ENCODE data around the gene CAPZA1. TPM values are rescaled to one million over a fixed set of nuclear protein-coding genes. Genes with fewer than 3 reads are reported as not detected.

Gene CAPZA1
- polyA plus RNA-seq, 1 of the 3 experiments (the other 2 are of a cell fraction): 50.8 TPM

DNA sequence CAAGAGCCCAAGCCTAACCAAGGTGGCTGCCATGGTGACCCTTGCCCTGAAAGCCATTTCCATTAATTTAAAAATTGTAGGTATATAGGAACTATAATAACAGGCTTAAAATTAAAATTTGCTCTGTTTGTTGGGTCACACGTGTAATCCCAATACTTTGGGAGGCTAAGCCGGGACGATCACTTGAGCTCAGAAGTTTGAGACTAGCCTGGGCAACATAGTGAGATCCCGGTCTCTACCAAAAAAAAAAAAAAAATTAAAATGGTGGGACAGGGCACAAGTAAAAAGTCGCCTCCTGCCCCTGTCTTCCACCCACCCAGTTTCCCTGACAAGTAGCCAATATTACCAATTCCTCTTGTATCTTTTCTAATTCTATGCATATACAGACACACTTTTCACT, 6.6 kb downstream of the CAPZA1 start:
- no peaks in the 10 kb centered on the region for H3K9me3 ChIP-seq
- no peak overlapping the region for H2AFZ ChIP-seq (ENCODE audit: low read depth)
- peaks cover 100% of the 10 kb centered on the region for H3K79me2 ChIP-seq (ENCODE audit: insufficient read depth)
- POLR2A ChIA-PET: no interaction called here
- H4K20me1 ChIP-seq (ENCODE audit: insufficient read depth): peaks cover 95% of the 10 kb centered on the region
- no peaks in the 10 kb centered on the region for H3K9me2 ChIP-seq
- peaks cover 3 to 16% of the 10 kb centered on the region in 2 experiments for H3K36me3 ChIP-seq (replicated peaks in 1 of 2; ENCODE audit: control insufficient read depth in 1 of 2, insufficient read depth in 2 of 2, low read length in 1 of 2)
- WGBS (ENCODE audit: low lambda C conversion rate): 98% methylated on average over 5 of the region's 5 CpGs
- peaks cover 11% of the 10 kb centered on the region for H3F3A ChIP-seq (replicated peaks; ENCODE audit: insufficient read depth)
- no peak overlapping the region for H3K27ac ChIP-seq (ENCODE audit: low read depth in 2 of 2, low read length in 1 of 2)
- H3K9ac ChIP-seq: no peak overlapping the region
- H3K4me2 ChIP-seq: peak overlapping the region; percentile 18; the same call in 1 of the 2 replicates
- CTCF ChIA-PET: interaction anchor here (0.8 kb wide), 1 partner anchor 124 kb away, joined by 4 read pairs; no protein-coding TSS in a partner anchor
- no peaks in the 10 kb centered on the region for H3K27me3 ChIP-seq (ENCODE audit: insufficient read depth)
- H3K4me1 ChIP-seq (ENCODE audit: control insufficient read depth in 1 of 2, insufficient read depth in 2 of 2, low read depth in 1 of 2, low read length in 1 of 2): peaks cover 7 to 15% of the 10 kb centered on the region in 2 experiments; a peak in 3 of 4 replicates
- DNase-seq: no peak
- no peak overlapping the region for H3K4me3 ChIP-seq (ENCODE audit: low read depth in 2 of 2, low read length in 1 of 2)
- TF ChIP-seq GABPA (IDR thresholded peaks at IDR 0.05; ENCODE audit: low read depth): no peak
- no peak for TF ChIP-seq EZH2phosphoT487 (IDR thresholded peaks at IDR 0.05; ENCODE audit: borderline replicate concordance, low read depth)
- TF ChIP-seq MXI1 (IDR thresholded peaks at IDR 0.05; ENCODE audit: low read depth, low read length): no peak
- no peak for TF ChIP-seq TAF1 (IDR thresholded peaks at IDR 0.05; ENCODE audit: borderline replicate concordance, low read depth, low read length)
- no peak for TF ChIP-seq NRF1 (IDR thresholded peaks at IDR 0.05; ENCODE audit: low read depth, low read length)
- TF ChIP-seq RCOR1 (IDR thresholded peaks at IDR 0.05; ENCODE audit: low read length): no peak
- no peak for TF ChIP-seq EP300 (IDR thresholded peaks at IDR 0.05; ENCODE audit: borderline replicate concordance in 1 of 2, low read depth in 1 of 2, low read length in 1 of 2)
- no peak for TF ChIP-seq FOSL2 (IDR thresholded peaks at IDR 0.05; ENCODE audit: borderline replicate concordance, low read depth)
- TF ChIP-seq TCF12 (IDR thresholded peaks at IDR 0.05): no peak
- TF ChIP-seq JUND (IDR thresholded peaks at IDR 0.05): no peak
- no peak for TF ChIP-seq POLR2AphosphoS5 (IDR thresholded peaks at IDR 0.05; ENCODE audit: low read depth, low read length)
- TF ChIP-seq SMC3 (IDR thresholded peaks at IDR 0.05; ENCODE audit: low read depth, low read length): no peak
- no peak for TF ChIP-seq NFIC (IDR thresholded peaks at IDR 0.05; ENCODE audit: borderline replicate concordance)
- TF ChIP-seq MEF2A (IDR thresholded peaks at IDR 0.05; ENCODE audit: borderline replicate concordance, low read depth): no peak
- TF ChIP-seq RFX5 (IDR thresholded peaks at IDR 0.05; ENCODE audit: low read length): no peak
- TF ChIP-seq, protein P1, sequence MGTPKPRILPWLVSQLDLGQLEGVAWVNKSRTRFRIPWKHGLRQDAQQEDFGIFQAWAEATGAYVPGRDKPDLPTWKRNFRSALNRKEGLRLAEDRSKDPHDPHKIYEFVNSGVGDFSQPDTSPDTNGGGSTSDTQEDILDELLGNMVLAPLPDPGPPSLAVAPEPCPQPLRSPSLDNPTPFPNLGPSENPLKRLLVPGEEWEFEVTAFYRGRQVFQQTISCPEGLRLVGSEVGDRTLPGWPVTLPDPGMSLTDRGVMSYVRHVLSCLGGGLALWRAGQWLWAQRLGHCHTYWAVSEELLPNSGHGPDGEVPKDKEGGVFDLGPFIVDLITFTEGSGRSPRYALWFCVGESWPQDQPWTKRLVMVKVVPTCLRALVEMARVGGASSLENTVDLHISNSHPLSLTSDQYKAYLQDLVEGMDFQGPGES (IDR thresholded peaks at IDR 0.05; ENCODE audit: low read depth, low read length): no peak
- no peak for TF ChIP-seq RXRA (IDR thresholded peaks at IDR 0.05; ENCODE audit: borderline replicate concordance, low read depth)

DNA sequence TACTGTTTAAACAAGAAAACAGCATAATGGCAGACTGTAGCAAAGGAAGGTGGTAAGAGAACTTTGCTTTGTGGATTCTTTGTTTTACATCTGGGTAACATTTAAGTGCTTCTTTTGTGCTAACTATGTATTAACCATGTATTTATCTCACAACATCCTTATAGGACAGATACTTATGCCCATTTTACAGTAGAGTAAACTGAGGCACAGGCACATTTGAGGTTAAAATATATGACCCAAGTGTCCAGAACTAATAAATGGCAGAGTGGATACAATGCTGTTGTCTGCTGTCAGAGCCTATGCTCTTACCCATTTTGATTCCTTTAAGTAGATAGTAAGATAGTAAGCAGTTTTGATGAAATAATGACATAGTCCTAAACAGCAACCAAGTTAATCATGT, 7.3 kb downstream of the CAPZA1 start:
- DNase-seq: no peak
- H4K20me1 ChIP-seq (ENCODE audit: insufficient read depth): peaks cover 96% of the 10 kb centered on the region
- no peak for TF ChIP-seq TAF1 (IDR thresholded peaks at IDR 0.05; ENCODE audit: borderline replicate concordance, low read depth, low read length)
- no peak for TF ChIP-seq FOXM1 (IDR thresholded peaks at IDR 0.05; ENCODE audit: low read depth)
- no peak for TF ChIP-seq NFIC (IDR thresholded peaks at IDR 0.05; ENCODE audit: borderline replicate concordance)
- TF ChIP-seq FOXJ3 (CRISPR knock-in tag; IDR thresholded peaks at IDR 0.05): no peak
- TF ChIP-seq, protein P2, sequence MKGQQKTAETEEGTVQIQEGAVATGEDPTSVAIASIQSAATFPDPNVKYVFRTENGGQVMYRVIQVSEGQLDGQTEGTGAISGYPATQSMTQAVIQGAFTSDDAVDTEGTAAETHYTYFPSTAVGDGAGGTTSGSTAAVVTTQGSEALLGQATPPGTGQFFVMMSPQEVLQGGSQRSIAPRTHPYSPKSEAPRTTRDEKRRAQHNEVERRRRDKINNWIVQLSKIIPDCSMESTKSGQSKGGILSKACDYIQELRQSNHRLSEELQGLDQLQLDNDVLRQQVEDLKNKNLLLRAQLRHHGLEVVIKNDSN (IDR thresholded peaks at IDR 0.05; ENCODE audit: borderline replicate concordance, low read depth): no peak
- TF ChIP-seq SIN3A (IDR thresholded peaks at IDR 0.05; ENCODE audit: borderline replicate concordance, low read depth, low read length): no peak
- TF ChIP-seq CHD2 (IDR thresholded peaks at IDR 0.05; ENCODE audit: low read length, partially characterized antibody): no peak
- no peak for TF ChIP-seq RFX5 (IDR thresholded peaks at IDR 0.05; ENCODE audit: low read length)
- TF ChIP-seq, protein P3, sequence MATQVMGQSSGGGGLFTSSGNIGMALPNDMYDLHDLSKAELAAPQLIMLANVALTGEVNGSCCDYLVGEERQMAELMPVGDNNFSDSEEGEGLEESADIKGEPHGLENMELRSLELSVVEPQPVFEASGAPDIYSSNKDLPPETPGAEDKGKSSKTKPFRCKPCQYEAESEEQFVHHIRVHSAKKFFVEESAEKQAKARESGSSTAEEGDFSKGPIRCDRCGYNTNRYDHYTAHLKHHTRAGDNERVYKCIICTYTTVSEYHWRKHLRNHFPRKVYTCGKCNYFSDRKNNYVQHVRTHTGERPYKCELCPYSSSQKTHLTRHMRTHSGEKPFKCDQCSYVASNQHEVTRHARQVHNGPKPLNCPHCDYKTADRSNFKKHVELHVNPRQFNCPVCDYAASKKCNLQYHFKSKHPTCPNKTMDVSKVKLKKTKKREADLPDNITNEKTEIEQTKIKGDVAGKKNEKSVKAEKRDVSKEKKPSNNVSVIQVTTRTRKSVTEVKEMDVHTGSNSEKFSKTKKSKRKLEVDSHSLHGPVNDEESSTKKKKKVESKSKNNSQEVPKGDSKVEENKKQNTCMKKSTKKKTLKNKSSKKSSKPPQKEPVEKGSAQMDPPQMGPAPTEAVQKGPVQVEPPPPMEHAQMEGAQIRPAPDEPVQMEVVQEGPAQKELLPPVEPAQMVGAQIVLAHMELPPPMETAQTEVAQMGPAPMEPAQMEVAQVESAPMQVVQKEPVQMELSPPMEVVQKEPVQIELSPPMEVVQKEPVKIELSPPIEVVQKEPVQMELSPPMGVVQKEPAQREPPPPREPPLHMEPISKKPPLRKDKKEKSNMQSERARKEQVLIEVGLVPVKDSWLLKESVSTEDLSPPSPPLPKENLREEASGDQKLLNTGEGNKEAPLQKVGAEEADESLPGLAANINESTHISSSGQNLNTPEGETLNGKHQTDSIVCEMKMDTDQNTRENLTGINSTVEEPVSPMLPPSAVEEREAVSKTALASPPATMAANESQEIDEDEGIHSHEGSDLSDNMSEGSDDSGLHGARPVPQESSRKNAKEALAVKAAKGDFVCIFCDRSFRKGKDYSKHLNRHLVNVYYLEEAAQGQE (IDR thresholded peaks at IDR 0.05; ENCODE audit: low read depth, low read length): no peak

More for the DNA sequence above, 7.3 kb downstream of the CAPZA1 start:
- Histone ChIP-seq H3K9ac (no peak overlapping the region), H3K79me2 (ENCODE audit: insufficient read depth) (peaks cover 100% of the 10 kb centered on the region), H3K27me3 (ENCODE audit: insufficient read depth) (no peaks in the 10 kb centered on the region), H3K4me2 (no peak overlapping the region), H3K9me2 (no peaks in the 10 kb centered on the region), H3F3A (replicated peaks; ENCODE audit: insufficient read depth) (peaks cover 7% of the 10 kb centered on the region), H3K9me3 (no peaks in the 10 kb centered on the region), H3K4me1 (ENCODE audit: control insufficient read depth in 1 of 2, insufficient read depth in 2 of 2, low read depth in 1 of 2, low read length in 1 of 2) (peaks cover 6 to 8% of the 10 kb centered on the region in 2 experiments; a peak in 3 of 4 replicates), H3K4me3 (ENCODE audit: low read depth in 2 of 2, low read length in 1 of 2) (no peak overlapping the region), H3K36me3 (replicated peaks in 1 of 2; ENCODE audit: control insufficient read depth in 1 of 2, insufficient read depth in 2 of 2, low read length in 1 of 2) (peaks cover 7 to 21% of the 10 kb centered on the region in 2 experiments), H3K27ac (ENCODE audit: low read depth in 2 of 2, low read length in 1 of 2) (no peak overlapping the region), H2AFZ (ENCODE audit: low read depth) (no peak overlapping the region)
- ChIA-PET POLR2A (no interaction called here), CTCF (no interaction called here)

Measured in SK-N-SH (cell line).